ENCODE measurements around the gene CACNA1C. TPM values are rescaled to one million over a fixed set of nuclear protein-coding genes. Genes with fewer than 3 reads are reported as not detected.
"Not testable (repeated sequence)": the region's sequence is repeated elsewhere in the genome, so short reads cannot be mapped to it uniquely, and the experiment has no call there.

Gene CACNA1C
- total RNA-seq, 2 experiments from 2014 or later: 0.05 to 0.08 TPM

DNA sequence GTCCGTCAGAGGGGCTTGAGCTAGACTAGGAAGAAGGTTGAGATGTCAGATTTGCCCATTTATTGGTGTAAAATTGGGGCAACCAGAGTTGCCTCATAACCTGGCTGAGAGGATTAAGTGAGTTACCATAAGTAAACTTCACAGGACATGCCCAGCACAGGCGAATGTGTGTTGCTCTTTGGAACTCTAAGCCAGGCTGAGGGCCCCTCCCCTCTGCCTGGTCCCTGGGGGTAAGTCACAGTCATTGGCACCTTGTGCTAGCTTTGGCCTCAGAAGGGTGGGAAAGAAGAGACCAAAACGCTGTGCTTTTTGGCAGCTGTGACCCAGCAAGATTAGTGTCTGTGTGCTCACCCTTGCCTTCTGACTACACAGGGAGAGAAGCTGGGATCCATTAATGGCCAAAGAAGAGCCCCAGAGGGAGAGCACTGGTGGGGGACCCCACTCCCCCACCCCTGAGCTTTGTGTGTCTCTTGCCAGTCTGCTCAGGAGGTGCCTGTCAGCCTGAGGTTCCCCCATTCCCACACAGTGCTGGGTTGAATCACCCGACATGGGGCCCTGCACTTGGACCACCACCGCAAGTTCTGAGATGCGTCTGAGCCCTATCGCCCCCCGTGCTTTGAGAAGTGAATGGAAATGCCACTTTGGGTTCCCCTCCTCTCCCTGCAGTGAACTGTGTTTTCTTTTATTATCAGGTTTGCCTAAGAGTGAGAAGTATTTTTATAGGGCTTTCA lies 74.1 kb downstream of the CACNA1C start:
- Mint-ChIP-seq H3K4me3 (no peak overlapping the region), H3K36me3 (ENCODE audit: low read depth) (no peaks in the 10 kb centered on the region), H3K27ac (no peak overlapping the region), H3K9me3 (no peaks in the 10 kb centered on the region), H3K27me3 (no peaks in the 10 kb centered on the region), H3K4me1 (ENCODE audit: low read depth) (no peaks in the 10 kb centered on the region)
- Histone ChIP-seq H3K9me3 (ENCODE audit: control insufficient read depth in 1 of 2, insufficient read depth in 1 of 2, low read length in 2 of 2) (no peaks in the 10 kb centered on the region), H3K27me3 (ENCODE audit: control insufficient read depth in 1 of 2, insufficient read depth in 2 of 2, low read length in 2 of 2) (no peaks in the 10 kb centered on the region), H3K4me3 (ENCODE audit: low read length) (no peak overlapping the region), H3K36me3 (ENCODE audit: insufficient read depth, low read length) (no peaks in the 10 kb centered on the region), H3K4me1 (ENCODE audit: insufficient read depth, low read length) (no peaks in the 10 kb centered on the region), H3K27ac (ENCODE audit: low read depth in 1 of 2, low read length in 2 of 2) (no peak overlapping the region)
- TF ChIP-seq, protein P1, sequence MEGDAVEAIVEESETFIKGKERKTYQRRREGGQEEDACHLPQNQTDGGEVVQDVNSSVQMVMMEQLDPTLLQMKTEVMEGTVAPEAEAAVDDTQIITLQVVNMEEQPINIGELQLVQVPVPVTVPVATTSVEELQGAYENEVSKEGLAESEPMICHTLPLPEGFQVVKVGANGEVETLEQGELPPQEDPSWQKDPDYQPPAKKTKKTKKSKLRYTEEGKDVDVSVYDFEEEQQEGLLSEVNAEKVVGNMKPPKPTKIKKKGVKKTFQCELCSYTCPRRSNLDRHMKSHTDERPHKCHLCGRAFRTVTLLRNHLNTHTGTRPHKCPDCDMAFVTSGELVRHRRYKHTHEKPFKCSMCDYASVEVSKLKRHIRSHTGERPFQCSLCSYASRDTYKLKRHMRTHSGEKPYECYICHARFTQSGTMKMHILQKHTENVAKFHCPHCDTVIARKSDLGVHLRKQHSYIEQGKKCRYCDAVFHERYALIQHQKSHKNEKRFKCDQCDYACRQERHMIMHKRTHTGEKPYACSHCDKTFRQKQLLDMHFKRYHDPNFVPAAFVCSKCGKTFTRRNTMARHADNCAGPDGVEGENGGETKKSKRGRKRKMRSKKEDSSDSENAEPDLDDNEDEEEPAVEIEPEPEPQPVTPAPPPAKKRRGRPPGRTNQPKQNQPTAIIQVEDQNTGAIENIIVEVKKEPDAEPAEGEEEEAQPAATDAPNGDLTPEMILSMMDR (IDR thresholded peaks at IDR 0.05): no peak
- intact Hi-C loops (cut with DNase I, micrococcal nuclease): no loop called here
- DNase-seq (no peak), ATAC-seq (ENCODE audit: poor library complexity) (no peak)
- ChIA-PET POLR2A (no interaction called here), CTCF (no interaction called here)

DNA sequence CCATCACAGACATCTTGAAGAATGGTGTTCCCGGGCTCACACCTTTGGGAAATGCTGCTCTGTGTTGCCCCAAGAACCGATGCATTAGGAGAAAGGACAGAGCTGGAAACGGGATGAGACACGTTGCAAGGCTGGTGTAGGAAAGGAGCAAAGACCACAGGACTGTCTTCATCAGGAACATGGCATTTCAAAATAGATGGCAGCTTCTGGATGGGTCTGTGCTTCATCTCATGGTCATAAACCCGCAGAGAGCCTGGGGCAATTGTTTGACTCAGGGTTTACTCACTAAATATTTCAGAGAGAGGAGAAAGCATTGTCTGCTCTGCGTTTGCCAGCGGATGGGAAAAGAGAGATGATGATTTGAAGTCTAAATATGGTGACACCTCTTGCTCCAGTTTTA lies 76.3 kb downstream of the CACNA1C start:
- ATAC-seq (ENCODE audit: poor library complexity) (no peak), DNase-seq (no peak)
- intact Hi-C loops (cut with DNase I, micrococcal nuclease): no loop called here
- H3K27ac ChIP-seq (ENCODE audit: low read depth in 1 of 2, low read length in 2 of 2): no peak overlapping the region
- no peaks in the 10 kb centered on the region for H3K9me3 ChIP-seq (ENCODE audit: control insufficient read depth in 1 of 2, insufficient read depth in 1 of 2, low read length in 2 of 2)
- ChIA-PET CTCF (no interaction called here), POLR2A (no interaction called here)
- H3K36me3 Mint-ChIP-seq (ENCODE audit: low read depth): no peaks in the 10 kb centered on the region
- no peaks in the 10 kb centered on the region for H3K27me3 ChIP-seq (ENCODE audit: control insufficient read depth in 1 of 2, insufficient read depth in 2 of 2, low read length in 2 of 2)
- no peaks in the 10 kb centered on the region for H3K4me1 Mint-ChIP-seq (ENCODE audit: low read depth)
- no peaks in the 10 kb centered on the region for H3K27me3 Mint-ChIP-seq
- no peak overlapping the region for H3K27ac Mint-ChIP-seq
- no peaks in the 10 kb centered on the region for H3K36me3 ChIP-seq (ENCODE audit: insufficient read depth, low read length)
- TF ChIP-seq, protein P1 (IDR thresholded peaks at IDR 0.05): no peak
- no peak overlapping the region for H3K4me3 ChIP-seq (ENCODE audit: low read length)
- no peak overlapping the region for H3K4me3 Mint-ChIP-seq
- no peaks in the 10 kb centered on the region for H3K9me3 Mint-ChIP-seq
- no peaks in the 10 kb centered on the region for H3K4me1 ChIP-seq (ENCODE audit: insufficient read depth, low read length)

DNA sequence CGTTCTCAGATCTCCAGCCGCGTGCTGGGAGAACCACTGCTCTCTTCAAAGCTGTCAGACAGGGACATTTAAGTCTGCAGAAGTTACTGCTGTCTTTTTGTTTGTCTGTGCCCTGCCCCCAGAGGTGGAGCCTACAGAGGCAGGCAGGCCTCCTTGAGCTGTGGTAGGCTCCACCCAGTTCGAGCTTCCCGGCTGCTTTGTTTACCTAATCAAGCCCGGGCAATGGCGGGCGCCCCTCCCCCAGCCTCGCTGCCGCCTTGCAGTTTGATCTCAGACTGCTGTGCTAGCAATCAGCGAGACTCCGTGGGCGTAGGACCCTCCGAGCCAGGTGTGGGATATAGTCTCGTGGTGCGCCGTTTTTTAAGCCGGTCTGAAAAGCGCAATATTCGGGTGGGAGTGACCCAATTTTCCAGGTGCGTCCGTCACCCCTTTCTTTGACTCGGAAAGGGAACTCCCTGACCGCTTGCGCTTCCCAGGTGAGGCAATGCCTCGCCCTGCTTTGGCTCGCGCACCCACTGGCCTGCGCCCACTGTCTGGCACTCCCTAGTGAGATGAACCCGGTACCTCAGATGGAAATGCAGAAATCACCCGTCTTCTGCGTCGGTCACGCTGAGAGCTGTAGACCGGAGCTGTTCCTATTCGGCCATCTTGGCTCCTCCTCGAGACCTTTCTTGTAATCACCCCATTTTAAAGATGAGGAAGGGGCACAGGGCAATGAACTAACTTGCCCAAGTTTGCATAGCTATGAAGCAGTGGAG lies 83.1 kb downstream of the CACNA1C start:
- H3K4me3 ChIP-seq (ENCODE audit: low read length); DNase-seq; H3K9me3 ChIP-seq (ENCODE audit: control insufficient read depth in 1 of 2, insufficient read depth in 1 of 2, low read length in 2 of 2); H3K36me3 ChIP-seq (ENCODE audit: insufficient read depth, low read length); H3K36me3 Mint-ChIP-seq (ENCODE audit: low read depth); H3K27me3 ChIP-seq (ENCODE audit: control insufficient read depth in 1 of 2, insufficient read depth in 2 of 2, low read length in 2 of 2); H3K4me1 Mint-ChIP-seq (ENCODE audit: low read depth); intact Hi-C loops (cut with DNase I, micrococcal nuclease); POLR2A ChIA-PET; H3K4me3 Mint-ChIP-seq; ATAC-seq (ENCODE audit: poor library complexity); CTCF ChIA-PET; H3K27ac ChIP-seq (ENCODE audit: low read depth in 1 of 2, low read length in 2 of 2); H3K9me3 Mint-ChIP-seq; H3K4me1 ChIP-seq (ENCODE audit: insufficient read depth, low read length); H3K27ac Mint-ChIP-seq: not testable (repeated sequence)
- H3K27me3 Mint-ChIP-seq: peaks cover 12% of the 10 kb centered on the region

All from CD4-positive, alpha-beta T cell (primary cell).